Right ventricle myocardium inferior (tissue), 1 donor: ENCODE data around the gene DNLZ. TPM values are rescaled to one million over a fixed set of nuclear protein-coding genes. Genes with fewer than 3 reads are reported as not detected.

ENCODE experiments used
- ATAC-seq: fragments of 200-7000 bp; cut with Tn5 transposase; one replicate; pipeline ENCODE4 v1.9.1; 2020; ENCODE audit warnings: mild to moderate bottlenecking, moderate library complexity
- DNase-seq: peaks from one replicate; pipeline ENCODE4 v3.0.0; 2021; ENCODE audit errors: missing footprints
- intact Hi-C: fragments of 100-400 bp; cut with DNase I; formaldehyde crosslinking; loops from one replicate; pipeline ENCODE4 v1.11.0; 2022
- total RNA-seq: library from RNA; stranded (reverse); fragmentation: NEBNext Ultra II Directional; extraction: Animal tissue kit (Norgen Biotek cat#: 25700); gene quantifications from one replicate; pipeline ENCODE4 v1.2.1, GENCODE V29; 2021
- donor health status: DM: no; HTN: yes; CAD: no; lungs with severe emphysema.

The DNLZ gene
- total RNA-seq, 1 donor from 2014 or later = 40.6 TPM

DNA sequence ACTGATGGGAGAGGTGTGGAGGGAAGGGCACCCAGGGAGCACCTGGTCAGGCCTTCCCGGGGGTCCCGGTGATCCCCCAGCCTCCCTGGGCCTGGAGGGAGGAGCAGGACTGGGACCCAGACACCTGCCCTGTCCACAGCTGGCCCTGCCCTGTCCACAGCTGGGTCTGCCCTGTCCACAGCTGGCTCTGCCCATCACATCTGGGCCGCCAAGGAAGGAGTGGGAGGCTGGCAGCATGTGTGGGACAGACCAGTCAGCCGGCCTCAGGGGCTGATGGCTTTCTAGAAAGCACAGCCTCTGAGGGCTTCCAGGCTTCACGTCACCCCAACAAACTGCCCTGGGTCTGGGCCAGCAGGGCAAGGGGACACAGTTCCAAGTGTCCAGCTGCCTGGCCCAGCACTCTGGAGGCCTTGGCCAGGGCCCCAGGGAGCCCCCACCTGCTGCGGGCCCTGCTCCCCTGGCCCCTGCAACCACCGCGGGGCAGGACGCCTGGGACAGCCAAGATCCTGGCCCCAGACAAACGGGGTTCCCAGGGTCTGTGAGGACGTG lies 12.2 kb downstream of the DNLZ start:
- intact Hi-C loops = no loop called here
- ATAC-seq = no peak
- no peak for DNase-seq

DNA sequence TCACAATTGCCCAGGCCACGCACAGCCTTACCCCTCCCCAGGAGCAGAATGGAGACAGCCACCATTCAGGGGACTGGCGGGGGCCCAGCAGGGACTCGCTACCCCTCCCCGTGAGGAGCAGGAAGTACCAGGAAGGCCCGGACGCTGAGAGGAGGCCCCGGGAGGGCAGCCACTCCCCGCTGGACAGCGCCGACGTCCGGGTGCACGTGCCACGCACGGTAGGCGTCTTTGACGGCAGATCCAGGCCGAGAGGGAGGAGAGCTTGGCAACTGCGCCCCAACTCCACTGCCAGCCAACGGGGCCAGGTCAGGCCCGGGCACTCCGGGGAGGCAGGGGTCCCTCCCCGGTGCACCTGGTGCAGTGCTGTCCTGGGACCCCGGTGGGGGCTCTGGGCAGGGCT lies 14.0 kb downstream of the DNLZ start:
- intact Hi-C loops = no loop called here
- ATAC-seq = no peak
- no peak for DNase-seq

DNA sequence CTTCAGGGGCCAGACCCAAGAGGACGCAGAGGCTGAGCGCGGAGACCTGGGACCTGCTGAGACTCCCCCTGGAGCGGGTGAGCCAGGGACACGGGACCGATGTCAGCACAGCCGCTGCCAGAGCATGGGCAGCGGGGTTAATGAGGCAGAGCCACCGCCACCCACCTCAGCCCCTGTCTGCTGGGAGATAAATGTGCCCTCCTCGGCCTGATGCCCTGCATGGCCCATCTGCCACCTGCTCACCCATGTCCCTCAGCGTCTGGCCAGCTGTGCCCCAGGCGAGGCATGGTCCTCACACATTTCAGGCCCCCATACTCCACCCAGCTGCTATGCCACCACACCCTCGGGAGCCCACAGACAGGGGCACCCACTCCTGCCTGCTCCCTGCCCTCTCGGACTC lies 14.9 kb downstream of the DNLZ start:
- ATAC-seq (no peak), DNase-seq (no peak)
- intact Hi-C loops = no loop called here

DNA sequence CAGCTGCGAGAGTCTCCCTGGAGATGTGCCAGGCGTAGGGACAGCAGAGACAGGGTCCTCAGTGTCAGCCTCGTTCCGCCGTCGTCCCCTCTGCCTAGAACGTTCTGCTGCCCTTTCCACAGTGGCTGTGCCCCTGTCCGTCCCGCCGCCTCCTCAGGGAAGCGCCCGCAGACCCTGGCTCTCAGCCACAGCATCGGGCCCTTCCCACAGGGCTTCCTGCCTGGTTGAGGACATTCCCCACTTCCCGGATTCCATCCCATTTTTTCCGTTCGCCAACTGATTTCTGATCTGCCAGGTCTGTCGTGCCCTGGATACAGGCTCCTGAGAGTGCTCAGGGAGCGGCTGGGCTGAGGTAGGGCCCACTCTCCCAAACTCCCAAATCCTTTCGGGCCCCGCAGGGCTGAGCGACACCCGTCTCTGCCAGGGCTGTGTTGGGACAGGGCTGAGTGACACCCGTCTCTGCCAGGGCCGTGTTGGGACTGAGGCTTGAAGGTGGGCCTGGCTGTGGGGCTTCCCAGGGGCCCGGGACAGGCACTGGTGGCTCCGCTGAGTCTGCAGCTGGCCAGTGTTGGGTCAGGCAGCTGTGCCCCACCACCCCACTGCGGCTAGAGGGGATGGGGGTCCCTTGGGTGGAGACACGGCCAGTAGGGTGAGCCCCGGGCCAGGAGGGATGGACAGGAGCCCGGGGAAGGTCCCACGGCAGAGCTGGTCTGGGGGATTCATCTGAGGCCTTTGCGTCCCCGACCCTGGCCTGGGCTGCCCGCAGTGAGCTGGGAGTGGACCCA lies 15.9 kb downstream of the DNLZ start:
- ATAC-seq (no peak), DNase-seq (no peak)
- intact Hi-C loops = no loop called here

DNA sequence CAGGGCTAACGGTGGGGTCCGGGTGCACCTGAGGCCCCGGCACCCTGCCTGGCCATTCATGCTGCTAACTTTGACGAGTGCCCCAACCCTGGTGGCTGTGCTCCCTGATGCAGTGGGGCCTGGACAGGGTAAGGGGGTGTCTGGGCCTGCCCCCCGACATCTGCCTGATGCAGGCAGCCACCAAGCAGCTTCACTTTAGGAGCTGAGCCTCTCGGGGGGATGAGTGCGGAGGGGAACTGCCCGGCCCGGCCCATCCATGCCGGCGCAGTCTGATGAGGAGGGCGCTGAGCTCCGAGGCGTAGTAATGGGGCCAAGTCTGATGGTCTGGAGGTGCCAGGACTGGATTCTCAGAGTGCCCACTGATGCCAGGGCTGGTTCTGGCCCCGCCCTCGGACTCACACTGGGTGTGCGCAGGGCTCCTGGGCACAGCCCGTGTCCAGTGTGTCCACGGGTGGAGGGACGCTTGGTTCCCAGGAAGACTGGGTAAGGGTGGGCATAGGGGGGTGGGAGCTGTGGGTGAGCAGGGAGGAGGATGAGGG lies 16.5 kb downstream of the DNLZ start:
- DNase-seq (no peak), ATAC-seq (no peak)
- intact Hi-C loops = no loop called here

DNA sequence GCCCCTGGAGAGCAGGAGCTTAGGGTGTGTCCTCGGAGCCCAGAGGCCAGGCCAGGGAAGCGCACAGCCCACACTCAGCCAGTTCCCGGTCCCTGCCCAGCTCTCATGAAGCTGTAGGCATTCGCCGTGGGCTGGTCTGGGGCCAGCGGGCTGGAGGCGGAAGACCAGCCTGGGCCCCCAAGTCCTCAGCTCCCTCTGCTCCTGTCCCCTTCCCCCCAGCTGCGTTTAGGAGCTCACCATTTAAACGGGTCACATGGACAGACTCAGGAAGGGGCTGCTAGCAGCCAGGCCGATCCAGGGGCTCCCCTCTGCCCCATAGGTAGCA lies 17.4 kb downstream of the DNLZ start:
- no peak for ATAC-seq
- intact Hi-C loops = no loop called here
- DNase-seq = no peak

DNA sequence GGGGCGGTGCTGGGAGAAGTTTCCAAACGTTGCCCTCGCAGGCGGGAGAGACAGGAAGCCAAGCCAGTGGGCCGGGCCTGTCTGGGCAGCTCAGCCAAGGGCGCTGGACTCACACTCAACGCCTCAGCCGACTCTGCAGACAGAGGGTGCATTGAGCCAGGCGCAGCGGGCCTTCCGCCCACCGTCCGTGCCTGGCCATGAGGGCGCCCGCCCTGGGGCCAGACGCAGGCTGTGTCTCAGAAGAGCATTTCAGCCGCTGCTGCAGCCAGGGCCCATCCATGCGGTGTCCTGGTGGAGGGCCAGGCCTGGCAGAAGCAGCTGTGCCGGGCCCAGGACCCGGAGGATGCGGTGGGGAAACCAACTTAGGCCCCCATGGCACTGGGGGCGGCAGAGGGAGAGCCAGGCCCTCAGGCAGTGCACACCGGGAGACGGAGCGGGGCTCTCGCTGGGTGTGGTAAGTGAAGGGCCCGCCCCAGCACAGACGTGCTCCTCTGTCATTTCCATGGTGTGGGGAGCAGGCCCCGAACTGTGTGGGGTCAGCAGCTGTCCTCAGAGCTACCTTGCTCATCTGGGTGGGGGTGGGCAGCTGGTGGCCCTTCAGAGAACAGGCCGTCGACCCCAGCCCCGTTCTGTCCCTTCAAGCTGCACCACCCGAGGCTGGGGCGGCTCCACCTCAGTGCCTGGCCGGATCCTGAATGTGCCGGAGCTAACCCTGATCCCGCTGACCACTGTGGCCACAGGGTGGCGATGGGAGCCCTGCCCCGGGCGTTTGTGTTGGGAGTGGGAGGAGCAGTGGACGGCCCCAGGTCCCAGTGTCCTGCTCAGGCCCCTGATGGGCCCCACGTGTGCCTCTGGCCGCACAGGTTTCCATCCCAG lies 18.0 kb downstream of the DNLZ start:
- intact Hi-C loops = no loop called here
- ATAC-seq = peak; percentile 49
- DNase-seq = peak; percentile 87

DNA sequence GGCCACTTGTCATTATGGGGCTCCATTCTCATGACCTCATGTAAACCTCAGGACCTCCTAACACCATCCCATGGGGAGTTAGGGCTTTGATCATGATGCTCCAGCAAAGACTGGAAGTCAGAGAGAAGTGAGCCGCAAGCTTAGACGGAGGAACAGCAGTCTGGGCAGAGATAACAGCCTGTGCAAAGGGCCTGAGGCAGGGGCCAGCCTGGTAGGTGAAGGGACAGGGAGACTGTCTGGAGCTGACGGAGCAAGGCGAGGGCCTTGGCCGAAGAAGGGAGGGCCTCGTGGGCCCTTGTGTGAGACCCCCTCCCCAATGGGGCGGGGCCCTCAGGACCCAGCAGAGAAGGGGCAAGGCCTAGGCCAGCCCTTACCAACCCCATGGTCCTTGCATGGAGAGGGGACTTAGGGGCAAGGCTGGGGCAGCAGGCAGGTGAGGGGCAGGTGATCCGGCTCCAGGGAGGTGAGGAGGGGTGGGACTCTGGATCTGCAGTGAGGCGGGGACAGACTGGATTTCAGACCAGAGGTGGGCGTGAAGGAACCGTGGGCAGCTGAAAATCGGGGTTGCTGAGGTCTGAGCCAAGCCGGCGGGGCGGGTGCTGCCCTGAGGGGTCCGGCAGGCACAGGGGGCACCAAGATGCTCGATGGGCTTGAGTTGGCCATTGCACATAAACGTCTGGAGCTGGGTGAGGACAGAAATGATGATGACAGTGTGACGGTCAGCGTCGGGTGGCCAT lies 18.8 kb downstream of the DNLZ start:
- intact Hi-C loops = no loop called here
- DNase-seq = no peak
- ATAC-seq = no peak

DNA sequence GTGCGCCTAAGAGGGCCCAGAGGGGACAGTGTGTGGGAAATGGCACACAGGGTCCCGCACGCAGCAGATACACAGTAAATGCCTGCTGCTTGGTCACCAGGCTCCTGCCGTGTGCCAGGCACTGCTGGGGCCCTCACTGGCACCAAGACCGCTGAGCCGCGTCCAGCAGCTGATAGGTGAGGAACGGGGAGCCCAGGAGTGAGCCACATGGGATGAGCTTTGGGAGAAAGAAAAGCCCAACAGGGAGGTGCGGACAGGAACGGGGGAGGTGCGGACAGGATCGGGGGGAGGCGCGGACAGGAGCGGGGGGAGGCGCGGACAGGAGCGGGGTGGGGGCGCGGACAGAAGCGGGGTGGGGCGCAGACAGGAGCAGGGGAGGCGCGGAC lies 19.7 kb downstream of the DNLZ start:
- DNase-seq (no peak), ATAC-seq (no peak)
- intact Hi-C loops = loop anchor here (1.0 kb wide), 1 partner anchor 19 kb away; the partner anchor contains the start of gene DNLZ

DNA sequence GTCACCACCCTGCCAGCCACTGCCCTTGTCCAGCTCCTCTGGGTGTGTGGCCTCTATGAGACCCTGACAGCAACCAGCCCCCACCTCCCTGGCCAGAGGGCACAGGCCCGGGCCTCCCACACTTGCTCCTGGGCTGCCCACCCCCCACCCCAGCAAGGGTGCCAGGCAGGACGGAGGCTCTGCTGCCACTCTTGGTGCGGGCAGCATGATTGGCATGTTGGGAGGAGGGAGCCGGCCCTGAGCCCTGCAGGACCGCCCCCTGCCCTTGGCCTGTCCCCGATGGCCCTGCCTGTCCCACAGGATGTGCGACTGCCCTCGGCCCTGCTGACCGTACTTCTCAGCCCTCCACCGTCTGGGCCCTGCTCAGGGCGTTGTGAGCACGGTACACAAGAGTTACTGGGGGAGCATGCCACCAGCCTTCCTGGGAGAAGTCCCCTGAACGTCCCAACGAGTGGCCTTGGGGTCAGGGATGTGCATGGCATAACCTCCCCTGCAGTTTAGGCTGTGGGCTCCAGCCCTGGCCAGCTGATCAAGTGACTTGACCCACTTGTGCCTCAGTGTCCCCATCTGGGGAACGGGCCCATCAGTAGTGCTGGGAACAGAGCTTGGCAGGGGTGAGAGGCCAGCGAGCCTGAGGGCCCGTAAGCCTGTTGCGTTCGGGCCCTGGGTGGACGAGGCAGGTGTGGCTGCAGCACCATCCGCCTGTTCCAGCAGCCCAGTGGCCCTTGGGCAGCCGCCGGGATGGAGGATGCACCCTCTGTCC lies 20.2 kb downstream of the DNLZ start:
- no peak for DNase-seq
- intact Hi-C loops = loop anchor here (1.0 kb wide), 1 partner anchor 20 kb away; the partner anchor contains the start of gene DNLZ
- peak; percentile 64 for ATAC-seq

DNA sequence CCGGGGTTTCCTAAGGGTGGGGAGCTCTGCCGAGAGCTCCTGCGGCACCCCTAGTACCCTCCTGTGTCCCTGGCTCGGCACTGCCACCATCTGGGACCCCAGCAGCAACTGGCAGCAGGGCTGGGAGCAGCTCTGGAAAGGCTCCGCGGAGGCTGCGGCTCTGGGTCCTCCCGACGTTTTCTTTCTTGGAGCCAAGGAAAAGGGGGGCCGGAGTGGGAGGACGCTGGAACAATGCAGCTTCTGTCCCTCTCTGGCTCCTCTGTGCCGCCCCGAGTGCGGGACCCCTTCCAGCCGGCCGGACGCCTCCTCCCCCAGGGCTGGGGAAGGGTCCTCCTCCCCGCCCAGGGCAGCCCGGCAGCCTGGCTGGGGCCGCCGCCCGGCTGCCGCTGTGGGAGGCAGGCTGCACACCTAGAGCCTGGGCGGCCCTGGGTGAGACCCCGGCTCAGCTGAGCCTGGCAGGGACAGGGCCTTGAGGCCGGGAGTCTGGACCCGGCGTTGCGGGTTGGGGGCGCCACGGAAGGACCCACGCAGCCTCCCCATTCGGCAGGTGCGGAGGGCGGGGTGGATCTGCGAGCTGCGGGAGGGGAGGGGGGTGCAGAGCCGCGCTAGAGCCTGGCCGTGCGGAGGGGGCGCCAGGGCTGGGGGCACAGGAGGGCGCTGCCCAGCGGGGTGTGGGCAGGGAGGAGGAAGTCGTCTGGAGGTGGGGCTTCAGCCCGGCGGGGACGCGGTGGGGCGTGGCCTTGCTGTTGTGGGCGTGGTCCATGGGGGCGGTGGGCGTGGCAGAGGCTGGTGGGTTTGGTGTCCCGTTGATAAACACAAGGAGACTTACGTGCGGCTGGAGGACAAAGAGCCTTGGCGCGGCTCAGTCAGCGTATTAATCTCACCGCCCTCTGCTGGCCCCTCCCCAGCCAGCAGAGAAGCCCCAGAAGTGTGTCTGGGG lies 21.1 kb downstream of the DNLZ start:
- DNase-seq (peak; percentile 93), ATAC-seq (peak; percentile 72)
- intact Hi-C loops = loop anchor here (1.0 kb wide), 1 partner anchor 21 kb away; the partner anchor contains the start of gene DNLZ

DNA sequence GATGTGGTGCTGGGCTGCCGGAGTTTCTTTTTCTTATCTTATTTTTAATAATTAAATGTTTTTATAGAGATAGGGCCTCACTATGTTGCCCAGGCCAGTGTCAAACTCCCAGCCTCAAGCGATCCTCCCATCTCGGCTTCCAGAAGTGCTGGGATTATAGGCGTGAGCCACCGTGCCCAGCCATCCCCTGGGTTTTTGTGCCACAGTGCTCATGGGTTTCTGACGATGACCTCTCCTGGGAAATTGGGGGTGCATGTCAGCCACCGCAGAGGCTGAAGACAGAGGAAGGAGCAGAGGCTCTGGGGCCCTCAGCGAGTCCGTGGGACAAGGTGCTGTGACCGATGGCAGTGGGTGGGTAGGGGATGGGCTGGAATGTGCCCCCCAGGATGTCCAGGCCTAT lies 21.8 kb downstream of the DNLZ start:
- no peak for DNase-seq
- intact Hi-C loops = no loop called here
- no peak for ATAC-seq

DNA sequence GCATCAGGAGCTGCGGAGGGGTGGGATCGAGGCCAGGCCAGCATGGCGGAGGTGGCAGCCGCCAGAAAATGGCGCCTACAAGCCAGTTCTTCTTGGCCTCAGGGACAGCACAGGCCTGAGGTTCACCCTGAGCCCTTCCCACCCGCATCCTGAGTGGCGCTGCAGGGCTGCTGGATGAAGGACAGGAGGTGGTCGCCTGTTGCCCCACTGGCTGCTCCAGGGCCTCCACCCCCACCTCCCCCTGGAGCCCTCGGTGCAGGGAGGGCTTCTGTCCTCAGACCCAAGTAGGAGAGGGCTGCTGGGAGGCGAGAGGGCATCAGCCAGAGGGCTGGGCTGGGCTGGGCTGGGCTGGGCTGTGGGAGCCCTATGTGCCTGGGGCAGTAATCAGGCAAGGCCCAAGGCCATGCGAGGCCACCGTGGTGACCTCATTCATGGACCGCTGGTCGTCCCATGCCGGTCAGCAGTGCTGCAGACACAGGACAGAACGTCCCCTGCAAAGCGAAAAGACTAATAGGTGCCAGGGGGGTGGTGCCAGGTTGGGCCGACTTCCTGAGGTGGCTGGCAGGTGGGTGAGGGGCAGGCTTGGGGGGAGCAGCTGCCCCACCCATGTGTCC lies 22.4 kb downstream of the DNLZ start:
- ATAC-seq = peak; percentile 30
- DNase-seq = no peak
- intact Hi-C loops = no loop called here

DNA sequence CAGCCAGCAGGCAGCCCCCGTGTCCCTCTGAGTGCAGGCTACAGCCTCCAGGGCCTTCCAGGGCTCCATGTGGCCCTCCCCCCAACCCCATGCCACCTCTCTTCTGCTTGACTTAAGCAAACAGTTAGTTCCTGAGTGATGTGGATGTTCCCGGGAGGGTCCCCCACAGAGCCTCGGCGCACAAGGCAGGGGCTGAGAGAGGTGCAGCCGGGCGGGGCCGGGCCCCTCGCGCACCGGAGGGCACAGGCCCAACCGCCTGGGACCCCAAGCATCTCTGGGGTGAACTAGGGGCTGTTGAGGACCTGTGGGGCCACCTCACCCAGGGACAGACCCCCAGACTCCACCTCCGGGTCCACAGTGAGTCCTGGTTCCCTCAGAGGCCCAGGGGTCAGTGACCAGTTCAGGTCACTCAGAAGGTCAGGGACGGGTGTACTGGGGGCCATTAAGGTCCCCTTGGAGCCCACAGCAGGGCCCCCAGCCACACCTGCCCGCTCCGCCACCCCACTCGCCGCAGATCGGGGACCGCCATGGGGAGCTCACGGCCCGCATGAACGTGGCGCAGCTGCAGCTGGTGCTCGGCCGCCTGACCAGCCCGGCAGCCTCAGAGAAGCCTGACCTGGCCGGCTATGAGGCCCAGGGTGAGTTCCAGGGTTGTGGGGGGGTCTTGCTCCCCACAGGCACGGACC lies 23.0 kb downstream of the DNLZ start:
- no peak for DNase-seq
- intact Hi-C loops = no loop called here
- no peak for ATAC-seq

DNA sequence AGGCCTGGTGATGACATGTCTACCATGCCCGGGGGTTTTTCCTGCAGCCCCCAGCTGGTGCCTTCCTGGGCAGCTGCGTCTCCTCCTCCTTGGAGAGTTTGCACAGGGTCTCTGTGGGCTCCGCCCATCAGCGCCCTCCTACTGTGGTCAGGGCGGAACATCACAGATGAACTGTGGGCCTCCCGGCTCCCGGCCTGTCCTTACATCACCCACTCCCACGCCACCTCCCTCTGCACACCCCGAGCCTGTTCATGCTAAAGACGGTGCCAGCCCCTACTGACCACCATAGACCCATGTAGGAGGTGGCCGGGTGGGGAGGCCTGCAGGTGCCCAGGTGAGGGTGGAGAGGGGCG lies 23.6 kb downstream of the DNLZ start:
- no peak for ATAC-seq

More for the DNA sequence above, 23.6 kb downstream of the DNLZ start:
- no peak for DNase-seq
- intact Hi-C loops = loop anchor here (1.0 kb wide), 2 partner anchors 23 to 60 kb away; partner anchors contain the start of genes DNLZ and SNAPC4
